Measurements from ENCODE around the gene NRXN3.

NRXN3 gene

DNA sequence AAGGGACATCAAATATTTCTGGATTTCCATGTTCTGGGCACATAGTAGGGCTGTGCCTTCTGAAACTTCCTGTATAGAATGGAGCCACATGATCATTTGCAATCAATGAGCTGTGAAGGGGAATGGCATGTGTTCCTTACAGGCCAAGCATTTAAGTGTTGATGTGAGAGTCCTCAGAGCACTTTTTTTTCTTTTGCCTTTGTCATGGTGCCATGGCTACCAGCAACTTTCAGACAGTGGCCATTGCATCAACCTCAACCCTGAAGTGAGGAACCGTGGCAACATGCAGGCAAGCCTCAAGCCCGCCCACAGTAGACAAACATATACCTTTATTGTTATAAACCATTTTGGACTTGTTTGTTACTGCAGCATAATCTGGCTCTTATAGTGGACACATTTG lies 948.1 kb downstream of the NRXN3 start:
- TF ChIP-seq, protein P1, sequence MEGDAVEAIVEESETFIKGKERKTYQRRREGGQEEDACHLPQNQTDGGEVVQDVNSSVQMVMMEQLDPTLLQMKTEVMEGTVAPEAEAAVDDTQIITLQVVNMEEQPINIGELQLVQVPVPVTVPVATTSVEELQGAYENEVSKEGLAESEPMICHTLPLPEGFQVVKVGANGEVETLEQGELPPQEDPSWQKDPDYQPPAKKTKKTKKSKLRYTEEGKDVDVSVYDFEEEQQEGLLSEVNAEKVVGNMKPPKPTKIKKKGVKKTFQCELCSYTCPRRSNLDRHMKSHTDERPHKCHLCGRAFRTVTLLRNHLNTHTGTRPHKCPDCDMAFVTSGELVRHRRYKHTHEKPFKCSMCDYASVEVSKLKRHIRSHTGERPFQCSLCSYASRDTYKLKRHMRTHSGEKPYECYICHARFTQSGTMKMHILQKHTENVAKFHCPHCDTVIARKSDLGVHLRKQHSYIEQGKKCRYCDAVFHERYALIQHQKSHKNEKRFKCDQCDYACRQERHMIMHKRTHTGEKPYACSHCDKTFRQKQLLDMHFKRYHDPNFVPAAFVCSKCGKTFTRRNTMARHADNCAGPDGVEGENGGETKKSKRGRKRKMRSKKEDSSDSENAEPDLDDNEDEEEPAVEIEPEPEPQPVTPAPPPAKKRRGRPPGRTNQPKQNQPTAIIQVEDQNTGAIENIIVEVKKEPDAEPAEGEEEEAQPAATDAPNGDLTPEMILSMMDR (IDR thresholded peaks at IDR 0.05; ENCODE audit: borderline replicate concordance, insufficient read depth, low read depth, low read length): no peak
- H3K4me3 ChIP-seq (ENCODE audit: low read depth, low read length): no peak overlapping the region

DNA sequence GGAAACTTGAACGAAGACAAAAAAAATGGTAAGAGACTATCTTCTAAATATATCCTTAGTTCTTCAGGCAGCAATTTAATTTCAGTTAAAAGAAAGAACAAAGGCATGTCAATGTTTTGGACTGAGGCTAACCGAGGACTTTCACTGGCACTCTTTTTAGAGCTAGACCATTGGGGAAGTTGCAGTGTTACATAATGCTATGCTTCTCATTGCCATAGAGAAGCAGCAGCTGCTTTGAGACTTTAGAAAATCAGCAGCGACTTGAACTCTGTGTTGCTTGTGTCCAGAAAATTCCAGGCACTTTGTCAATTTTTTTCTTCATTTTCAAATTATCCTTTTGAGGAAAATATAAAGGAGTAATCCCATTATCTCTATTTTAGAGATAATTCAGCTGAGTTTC lies 964.2 kb downstream of the NRXN3 start:
- H3K4me3 ChIP-seq (ENCODE audit: low read depth, low read length): no peak overlapping the region
- TF ChIP-seq, protein P1 (IDR thresholded peaks at IDR 0.05; ENCODE audit: borderline replicate concordance, insufficient read depth, low read depth, low read length): no peak

DNA sequence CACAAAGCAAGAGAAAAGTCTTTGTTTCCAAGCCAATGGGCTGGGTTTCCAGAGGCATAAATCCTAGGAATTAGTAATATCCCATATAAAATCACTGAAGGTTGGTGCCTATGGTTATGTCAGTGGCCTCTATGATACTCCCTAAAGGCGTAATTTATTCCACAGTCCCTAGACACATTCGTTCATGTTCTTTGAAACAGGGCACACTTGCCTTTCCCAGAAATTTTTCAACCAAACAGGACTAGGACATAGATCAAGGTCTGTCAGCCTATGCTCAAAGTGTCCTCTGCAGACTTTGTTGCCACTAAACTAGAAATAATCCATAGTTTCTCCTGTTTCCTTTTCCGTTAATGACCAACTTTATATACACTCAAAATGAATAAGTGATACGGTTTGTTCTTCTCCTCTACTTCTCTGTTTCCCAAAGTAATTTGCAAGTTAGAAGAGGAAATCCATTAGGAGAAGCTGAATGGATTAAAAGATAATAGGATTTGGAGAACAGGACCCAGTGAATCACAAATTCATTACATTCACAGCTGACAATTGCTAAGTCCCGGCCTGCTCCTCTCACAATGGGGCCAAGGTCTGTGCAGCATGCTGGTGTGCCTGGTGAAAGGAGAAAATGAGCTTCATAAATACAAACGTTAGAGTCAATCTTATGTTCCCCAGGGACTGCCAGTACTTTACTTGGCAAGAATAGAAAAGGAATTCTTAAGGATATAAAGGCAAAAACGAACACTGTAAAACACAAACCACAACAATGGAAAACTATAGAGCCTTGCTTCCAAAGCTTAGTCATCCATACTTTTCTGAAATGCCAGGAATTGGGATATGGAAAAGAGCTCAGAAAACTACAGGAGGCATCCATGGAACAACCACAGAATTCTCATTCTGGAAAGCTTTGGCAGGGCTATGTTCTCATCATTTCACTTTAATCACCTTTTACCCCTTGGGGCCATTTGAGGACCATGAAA lies 966.2 kb downstream of the NRXN3 start:
- H3K4me3 ChIP-seq (ENCODE audit: low read depth, low read length): no peak overlapping the region
- TF ChIP-seq, protein P1 (IDR thresholded peaks at IDR 0.05; ENCODE audit: borderline replicate concordance, insufficient read depth, low read depth, low read length): no peak

DNA sequence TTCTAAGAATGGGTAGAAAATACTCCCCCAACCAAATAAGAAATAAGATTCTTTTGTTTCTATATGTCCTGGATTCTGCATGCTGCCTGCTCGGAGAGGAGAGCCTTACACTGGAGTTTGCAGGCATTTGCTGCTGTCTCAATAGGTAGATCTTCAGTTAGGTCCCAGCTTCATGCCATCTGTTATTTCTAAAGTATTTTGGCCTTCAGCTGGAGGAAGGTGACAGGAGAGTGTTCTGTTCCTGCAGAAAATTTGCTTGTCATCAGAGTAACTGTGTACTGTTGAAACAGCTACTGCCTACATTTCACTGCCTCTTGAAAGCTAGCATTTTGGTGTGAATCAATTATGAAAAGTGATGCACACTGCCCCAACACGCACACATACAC lies 966.9 kb downstream of the NRXN3 start:
- no peak overlapping the region for H3K4me3 ChIP-seq (ENCODE audit: low read depth, low read length)
- TF ChIP-seq, protein P1 (IDR thresholded peaks at IDR 0.05; ENCODE audit: borderline replicate concordance, insufficient read depth, low read depth, low read length): no peak

DNA sequence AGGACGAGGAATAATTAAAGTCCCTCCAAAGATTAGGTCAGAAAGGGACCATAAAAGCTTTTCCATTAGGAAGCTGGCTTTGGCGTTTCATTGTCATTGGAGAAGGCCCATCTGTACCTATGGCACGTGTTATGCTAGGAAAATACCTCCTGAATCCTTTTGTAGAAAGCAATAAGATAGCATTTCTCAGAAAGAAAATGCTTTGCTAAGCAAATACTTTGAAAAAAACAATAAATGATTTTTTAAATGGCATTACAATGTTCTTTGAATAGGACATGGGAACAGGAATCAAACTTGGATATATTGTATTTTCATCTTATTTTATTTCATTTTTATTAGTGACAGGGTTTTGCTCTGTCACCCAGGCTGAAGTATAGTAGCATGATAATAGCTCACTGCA lies 967.7 kb downstream of the NRXN3 start:
- H3K4me3 ChIP-seq (ENCODE audit: low read depth, low read length): no peak overlapping the region
- TF ChIP-seq, protein P1 (IDR thresholded peaks at IDR 0.05; ENCODE audit: borderline replicate concordance, insufficient read depth, low read depth, low read length): no peak

DNA sequence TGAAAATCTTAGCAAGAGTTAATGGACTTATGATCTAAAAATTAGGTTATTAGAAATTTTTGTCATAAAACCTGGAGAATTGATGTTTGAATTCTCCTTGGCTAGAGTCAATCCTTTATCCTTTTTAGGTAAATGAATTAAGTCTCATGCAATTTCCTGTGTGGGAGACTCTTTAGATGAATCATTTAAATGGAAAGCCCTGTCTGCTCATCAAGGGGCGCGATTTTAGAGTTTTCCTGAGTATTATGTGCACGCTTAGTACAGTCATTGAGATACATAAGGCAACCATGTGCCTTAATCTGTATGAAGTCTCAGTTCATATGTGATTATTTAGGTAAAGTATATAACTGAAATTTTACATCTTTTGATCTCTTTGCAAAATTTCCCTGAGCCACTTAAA lies 974.7 kb downstream of the NRXN3 start:
- no peak overlapping the region for H3K4me3 ChIP-seq (ENCODE audit: low read depth, low read length)
- TF ChIP-seq, protein P1 (IDR thresholded peaks at IDR 0.05; ENCODE audit: borderline replicate concordance, insufficient read depth, low read depth, low read length): no peak

DNA sequence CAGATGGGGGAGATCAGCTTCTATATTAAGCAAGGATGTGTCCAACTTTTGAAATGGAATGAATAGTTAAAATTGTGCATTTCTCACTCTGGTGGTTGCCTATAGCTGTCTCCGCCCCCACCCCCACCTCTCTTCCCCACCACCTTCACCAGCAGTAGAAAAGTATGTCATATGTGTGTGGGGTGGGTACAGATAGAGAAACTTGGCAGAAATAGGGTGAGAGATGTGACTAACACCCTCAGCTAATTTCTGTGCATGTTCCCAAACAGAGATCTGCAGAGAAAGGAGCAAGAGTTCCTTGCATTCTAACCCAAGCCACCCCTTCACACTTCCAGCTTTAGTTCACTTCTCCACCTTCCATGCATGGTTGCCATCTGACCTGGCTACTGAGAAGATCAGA lies 980.1 kb downstream of the NRXN3 start:
- H3K4me3 ChIP-seq (ENCODE audit: low read depth, low read length): no peak overlapping the region
- TF ChIP-seq, protein P1 (IDR thresholded peaks at IDR 0.05; ENCODE audit: borderline replicate concordance, insufficient read depth, low read depth, low read length): no peak
